Panc1 (cell line): ENCODE measurements around the gene MFAP4.

ENCODE experiments used
- CTCF ChIP-seq: fragments of 450-650 bp; IDR thresholded peaks from 2 replicates; pipeline ENCODE4 v1.5.1; 2017; ENCODE audit warnings: mild to moderate bottlenecking
- POLR2AphosphoS5 ChIP-seq: IDR thresholded peaks from 2 replicates; pipeline ENCODE4 v1.6.1; 2012; ENCODE audit warnings: mild to moderate bottlenecking, low read depth, low read length, moderate library complexity
- SIN3A ChIP-seq: IDR thresholded peaks from 2 replicates; pipeline ENCODE4 v1.6.1; 2012; ENCODE audit warnings: low read depth, mild to moderate bottlenecking, low read length, moderate library complexity, borderline replicate concordance; ENCODE audit not compliant: insufficient read depth

- TF ChIP-seq CTCF (no peak), POLR2AphosphoS5 (no peak), SIN3A (no peak)
These were observed 38.2 kb downstream of the MFAP4 start for GRCh38 chr17:19348806-19349205.
